GM12878 (cell line): ENCODE results near the gene SPPL3. TPM values are rescaled to one million over a fixed set of nuclear protein-coding genes. Genes with fewer than 3 reads are reported as not detected.
A peak's percentile ranks its signal among the peaks of the same experiment; 100 is the strongest.

ENCODE experiments used
- ATAC-seq: fragments of 200-7000 bp; cut with Tn5 transposase; 3 replicates; pipeline ENCODE4 v1.9.1; 2020; ENCODE audit warnings: mild to moderate bottlenecking, moderate library complexity
- Bru-seq: library from RNA; stranded (reverse); fragments of 400-500 nt; gene quantifications from one replicate; lab custom pipeline; 2021; lab: Mats Ljungman, UMichigan
- BruChase-seq, 2 experiments: library from RNA; stranded (reverse); fragments of 400-500 nt; gene quantifications; one replicate each; lab custom pipeline; 2021; lab: Mats Ljungman, UMichigan
- BruUV-seq: library from RNA; stranded (reverse); fragments of 400-500 nt; replicated peaks from 2 replicates; lab custom pipeline; 2021; lab: Mats Ljungman, UMichigan
- CTCF ChIA-PET: fragments of 300-600 bp; sonication (Branson Sonifier 250); formaldehyde crosslinking; extraction: SDS; loops from one replicate; lab custom pipeline; 2021; ENCODE audit warnings: inconsistent platforms; lab: Yijun Ruan, JAX
- POLR2A ChIA-PET: fragments of 350-600 bp; formaldehyde crosslinking; extraction: SDS; loops from one replicate; lab custom pipeline; 2021; ENCODE audit warnings: inconsistent platforms; lab: Charles Lee
- RAD21 ChIA-PET: fragments of 300-600 bp; sonication (Branson Sonifier 250); formaldehyde crosslinking; loops from one replicate; lab custom pipeline; 2023; ENCODE audit warnings: antibody characterized with exemption; ENCODE audit not compliant: unreplicated experiment; lab: Charles Lee
- SMC1A ChIA-PET: fragments of 300-600 bp; sonication (Branson Sonifier 250); formaldehyde crosslinking; loops from one replicate; lab custom pipeline; 2023; ENCODE audit not compliant: unreplicated experiment, uncharacterized antibody; lab: Charles Lee
- DNase-seq: peaks from one replicate; pipeline ENCODE4 v3.0.0-alpha.2; 2011; ENCODE audit warnings: low read depth, low spot score
- FAIRE-seq: peaks from 3 replicates; lab custom pipeline; 2011; peaks lifted over from hg19 to GRCh38; lab: Jason Lieb, UNC
- H2AFZ ChIP-seq: 2 replicates; pipeline ENCODE4 v1.6.0; 2011; ENCODE audit warnings: low read depth, low read length, control low read depth; ENCODE audit not compliant: control insufficient read depth
- H3K27ac ChIP-seq: 2 replicates; pipeline ENCODE4 v1.5.1; 2011; ENCODE audit warnings: control low read depth; ENCODE audit not compliant: control insufficient read depth, insufficient read depth
- H3K27me3 ChIP-seq, 2 experiments: replicated peaks in 1 of 2; 2 replicates each; pipeline versions ENCODE4 v1.6.0 to v1.6.1; 2011; ENCODE audit warnings: low read length in 1 of 2; ENCODE audit not compliant: control insufficient read depth in 2 of 2, insufficient read depth in 2 of 2
- H3K36me3 ChIP-seq, 2 experiments: 2 replicates each; pipeline ENCODE4 v1.5.1; 2011; ENCODE audit warnings: low read length in 1 of 2; ENCODE audit not compliant: control insufficient read depth in 2 of 2, insufficient read depth in 2 of 2
- H3K4me1 ChIP-seq: 2 replicates; pipeline ENCODE4 v1.6.1; 2011; ENCODE audit warnings: mild to moderate bottlenecking, low read length, moderate library complexity, mixed read lengths; ENCODE audit not compliant: control insufficient read depth, insufficient read depth
- H3K4me2 ChIP-seq: 2 replicates; pipeline ENCODE4 v1.6.0; 2011; ENCODE audit warnings: control low read depth; ENCODE audit not compliant: control insufficient read depth, insufficient read depth
- H3K4me3 ChIP-seq: fragments of 200-600 bp; sonication (generic); 2 replicates; pipeline ENCODE4 v1.5.1; 2016
- H3K79me2 ChIP-seq: 2 replicates; pipeline ENCODE4 v1.6.0; 2011; ENCODE audit warnings: low read length; ENCODE audit not compliant: control insufficient read depth, insufficient read depth
- H3K9ac ChIP-seq: 2 replicates; pipeline ENCODE4 v1.8.0; 2011; ENCODE audit warnings: low read length, control low read depth, mixed read lengths; ENCODE audit not compliant: control insufficient read depth, insufficient read depth
- H3K9me3 ChIP-seq: replicated peaks from 3 replicates; pipeline ENCODE4 v1.5.1; 2011; ENCODE audit warnings: mild to moderate bottlenecking, low read length; ENCODE audit not compliant: control insufficient read depth, insufficient read depth
- H4K20me1 ChIP-seq: 2 replicates; pipeline ENCODE4 v1.6.0; 2011; ENCODE audit not compliant: control insufficient read depth, insufficient read depth
- BACH1 ChIP-seq: fragments of 450-650 bp; IDR thresholded peaks from 2 replicates; pipeline ENCODE4 v1.6.1; 2017; ENCODE audit warnings: mild to moderate bottlenecking, borderline replicate concordance
- BMI1 ChIP-seq: fragments of 450-650 bp; IDR thresholded peaks from 2 replicates; pipeline ENCODE4 v1.6.1; 2016; ENCODE audit warnings: mild to moderate bottlenecking, moderate library complexity, borderline replicate concordance
- CBFB ChIP-seq: IDR thresholded peaks from 2 replicates; pipeline ENCODE4 v1.6.1; 2016; ENCODE audit warnings: antibody characterized with exemption, low read depth
- CEBPB ChIP-seq, 2 experiments: fragments of 150-350 bp in 1 of 2; IDR thresholded peaks; 2 replicates each; pipeline ENCODE4 v1.6.1; 2012 to 2014; ENCODE audit warnings: low read depth in 2 of 2, low read length in 2 of 2, borderline replicate concordance in 1 of 2, inconsistent platforms in 1 of 2
- FOXK2 ChIP-seq: fragments of 450-650 bp; IDR thresholded peaks from 2 replicates; pipeline ENCODE4 v1.6.1; 2017; ENCODE audit warnings: mild to moderate bottlenecking, moderate library complexity
- HCFC1 ChIP-seq: fragments of 150-350 bp; IDR thresholded peaks from 2 replicates; pipeline ENCODE4 v1.6.1; 2014; ENCODE audit warnings: low read length
- KLF5 ChIP-seq: fragments of 450-650 bp; IDR thresholded peaks from 2 replicates; pipeline ENCODE4 v1.6.1; 2014; ENCODE audit warnings: mild to moderate bottlenecking; ENCODE audit not compliant: partially characterized antibody
- NFYA ChIP-seq: IDR thresholded peaks from 2 replicates; pipeline ENCODE4 v1.6.1; 2011; ENCODE audit warnings: low read depth, mild to moderate bottlenecking, low read length, improper control_type of control experiment, borderline replicate concordance
- NR2C2 ChIP-seq: IDR thresholded peaks from 2 replicates; pipeline ENCODE4 v1.6.1; 2011; ENCODE audit warnings: borderline replicate concordance, low read depth; ENCODE audit not compliant: control insufficient read depth, insufficient read length
- PML ChIP-seq: IDR thresholded peaks from 2 replicates; pipeline ENCODE4 v1.6.1; 2012; ENCODE audit warnings: low read length, inconsistent platforms
- POLR2AphosphoS5 ChIP-seq: IDR thresholded peaks from 2 replicates; pipeline ENCODE4 v1.6.1; 2011; ENCODE audit warnings: mild to moderate bottlenecking, low read length, inconsistent platforms
- RBBP5 ChIP-seq: fragments of 200-600 bp; sonication (generic); conservative IDR thresholded peaks from 2 replicates; pipeline ENCODE4 v1.6.1; 2016
- RCOR1 ChIP-seq: conservative IDR thresholded peaks from 2 replicates; pipeline ENCODE4 v1.6.1; 2012; ENCODE audit warnings: low read depth, low read length, improper control_type of control experiment
- TAF1 ChIP-seq: IDR thresholded peaks from 2 replicates; pipeline ENCODE4 v1.6.1; 2011; ENCODE audit warnings: mild to moderate bottlenecking, low read depth, low read length, borderline replicate concordance
- WRNIP1 ChIP-seq: IDR thresholded peaks from 2 replicates; pipeline ENCODE4 v1.6.1; 2011; ENCODE audit warnings: low read depth, low read length, improper control_type of control experiment, borderline replicate concordance
- ZZZ3 ChIP-seq: IDR thresholded peaks from 2 replicates; pipeline ENCODE4 v1.6.1; 2011; ENCODE audit warnings: low read depth; ENCODE audit not compliant: control insufficient read depth, insufficient read length
- WGBS: methylation state at CpG from one replicate; pipeline ENCODE4 v1.1.6; 2016; ENCODE audit warnings: low lambda C conversion rate; ENCODE audit not compliant: insufficient replicate concordance, insufficient coverage; ENCODE audit errors: missing lambda C conversion rate; 5-methylcytosine and 5-hydroxymethylcytosine counted together
- in situ Hi-C: fragments of 300-500 bp; cut with MboI; formaldehyde crosslinking; loops from 9 replicates; pipeline ENCODE4 v1.14.3; 2018; ENCODE audit warnings: mixed read lengths
- intact Hi-C: fragments of 100-400 bp; cut with micrococcal nuclease; formaldehyde crosslinking; loops from one replicate; pipeline ENCODE4 v1.14.2; 2022; ENCODE audit not compliant: unreplicated experiment
- long read RNA-seq, 2 experiments: library from polyadenylated mRNA; unstranded; transcript quantifications; one replicate each; pipeline ENCODE4 v2.0.0, GENCODE V29; 2019 to 2020
- polyA minus RNA-seq, 3 experiments: library from RNA; depleted of rRNA, polyadenylated mRNA; stranded (reverse); fragments of >200 nt; gene quantifications; 2 replicates each; pipeline ENCODE4 v1.2.3, GENCODE V29; 2011
- polyA plus RNA-seq, 11 experiments: library from polyadenylated mRNA; depleted of rRNA in 4 of 11; unstranded in 6 of 11; stranded (reverse) in 5 of 11; fragments of >200 nt; fragmentation: Nextera tagmentation in 4 of 11; fragmentation: Illumina TruSeq in 1 of 11; extraction: Ambion mirVana in 4 of 11; extraction: Trizol in 1 of 11; gene quantifications; 1 replicate in 1 of 11; 2 replicates in 10 of 11; pipeline versions ENCODE4 v1.2.1 to v1.2.3, GENCODE V29; 2011 to 2016; ENCODE audit warnings: inconsistent platforms in 2 of 11, missing spikeins in 2 of 11, low read depth in 1 of 11
- total RNA-seq, 4 experiments: library from RNA; depleted of rRNA in 3 of 4; stranded (reverse); fragments of >200 nt in 3 of 4; fragmentation: Illumina TruSeq in 1 of 4; extraction: Trizol in 1 of 4; gene quantifications; 2 replicates each; pipeline versions ENCODE4 v1.2.1 to v1.2.3, GENCODE V29; 2013 to 2021
- TF ChIP-seq, protein P1 (sequence below): fragments of 450-650 bp; formaldehyde crosslinking; IDR thresholded peaks from 2 replicates; pipeline ENCODE4 v1.4.0; 2022; ENCODE audit warnings: mild to moderate bottlenecking, moderate library complexity

Gene SPPL3
- total RNA-seq (2013; cell fraction: nucleolus; rRNA removed), result 42.1 and 48.7 TPM in 2 replicates
- 6.8 and 6.9 TPM in 2 replicates for total RNA-seq (2014; rRNA removed)
- total RNA-seq (2014; rRNA removed; fragmentation: Illumina TruSeq; extraction: Trizol), result 8.3 and 10.1 TPM in 2 replicates
- 33.0 and 38.2 TPM in 2 replicates for total RNA-seq (2021)
- polyA plus RNA-seq (2011; ENCODE audit: low read depth), result 7.3 TPM
- polyA plus RNA-seq (2011; rRNA removed), result 20.3 and 20.4 TPM in 2 replicates
- 16.1 and 19.6 TPM in 2 replicates for polyA plus RNA-seq (2011; cell fraction: cytosol; rRNA removed)
- 17.6 and 23.0 TPM in 2 replicates for polyA plus RNA-seq (2011; cell fraction: nucleus; rRNA removed)
- polyA plus RNA-seq (2012), result 13.7 and 22.4 TPM in 2 replicates
- polyA plus RNA-seq (2014; fragmentation: Illumina TruSeq; extraction: Trizol), result 45.5 and 48.7 TPM in 2 replicates
- polyA plus RNA-seq (2014; fragmentation: Nextera tagmentation; extraction: Ambion mirVana), result 1 to 10 TPM; 5.7 to 8.3 TPM
- polyA plus RNA-seq (2014; rRNA removed), result 11.7 and 15.2 TPM in 2 replicates
- polyA plus RNA-seq (2016; fragmentation: Nextera tagmentation; extraction: Ambion mirVana), result 10 to 100 TPM in 1 of 2 experiments, 1 to 10 TPM in 1; 4.3 to 18.3 TPM
- 39.9 and 55.2 TPM in 2 replicates for polyA minus RNA-seq (2011; rRNA and poly(A)+ RNA removed)
- polyA minus RNA-seq (2011; cell fraction: cytosol; rRNA and poly(A)+ RNA removed), result 19.5 and 23.7 TPM in 2 replicates
- 13.8 and 20.2 TPM in 2 replicates for polyA minus RNA-seq (2011; cell fraction: nucleus; rRNA and poly(A)+ RNA removed)
- percentile 89 among the genes with signal in this experiment for Bru-seq, nascent RNA
- BruChase-seq, experiment 1, labeled RNA remaining after a 6-hour chase, result percentile 90 among the genes with signal in this experiment
- percentile 88 among the genes with signal in this experiment for BruChase-seq, experiment 2, labeled RNA remaining after a 2-hour chase
- long read RNA-seq, experiment 1, partial matches to known transcripts, result 1 of 4 reads
- long read RNA-seq, experiment 1, other reads (novel, unspliced or antisense), result 1 of 4 reads
- long read RNA-seq, experiment 2, full-length matches to known transcripts, result 11 of 33 reads
- long read RNA-seq, experiment 2, partial matches to known transcripts, result 14 of 33 reads
- long read RNA-seq, experiment 2, other reads (novel, unspliced or antisense), result 8 of 33 reads

DNA sequence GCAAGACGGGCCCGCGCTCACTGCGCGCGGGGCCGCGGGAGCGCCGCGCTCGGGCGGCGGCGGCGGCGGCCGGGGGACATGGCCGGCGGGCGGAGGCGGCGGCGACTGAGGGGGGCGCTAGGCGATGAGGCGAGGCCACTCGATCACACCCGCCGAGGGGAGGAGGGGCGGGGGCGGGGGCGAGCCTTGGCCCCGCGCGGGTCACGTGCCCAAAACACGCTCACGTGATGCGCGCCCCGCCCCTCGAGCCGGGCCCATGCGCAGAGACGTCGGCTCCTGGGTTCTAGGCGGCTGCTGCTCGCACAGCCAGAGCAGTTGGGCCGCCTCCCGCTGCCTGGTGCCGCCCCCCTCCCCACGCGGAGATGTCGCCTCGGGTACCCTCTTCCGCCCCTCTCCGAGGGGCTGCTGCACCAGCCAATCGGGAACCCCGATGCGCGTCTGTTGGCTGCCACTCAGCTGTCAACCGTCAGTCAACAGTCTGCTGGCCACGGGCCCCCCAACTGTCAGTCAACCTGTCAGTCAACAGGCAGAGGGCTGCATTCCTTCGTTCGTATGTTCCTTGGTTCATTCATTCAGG, at the start of gene SPPL3:
Gene SPPL3 (minus strand): TSS at position 162 of the 577 bp plus-strand sequence. CDS start 491 bp downstream, outside the sequence.
- intact Hi-C loops (loop anchor here (5.0 kb wide), 3 partner anchors 52 to 322 kb away; partner anchors contain the start of gene POP5), in situ Hi-C loops (no loop called here)
- Histone ChIP-seq H3K27ac (peak within 1 kb of the TSS; percentile 79), H4K20me1 (no peaks in the 10 kb centered on the region), H2AFZ (peak within 1 kb of the TSS; percentile 95), H3K4me2 (peak within 1 kb of the TSS; percentile 75), H3K4me3 (peak within 1 kb of the TSS; percentile 91), H3K27me3 (no peaks in the 10 kb centered on the region), H3K79me2 (peaks cover 44% of the 10 kb centered on the region), H3K9ac (peak within 1 kb of the TSS; percentile 66), H3K9me3 (no peaks in the 10 kb centered on the region), H3K36me3 (peaks cover 2 to 5% of the 10 kb centered on the region in 2 experiments; a peak in 1 of 4 replicates), H3K4me1 (0 out of 2 replicates have a peak, but pooled peaks cover 3% of the 10 kb centered on the region)
- POLR2A ChIA-PET, result interaction anchor here (0.7 to 1.4 kb wide), 2 partner anchors 8 to 1238 kb away, joined by 3 to 15 read pairs; no protein-coding TSS in a partner anchor
- ATAC-seq, result peak; percentile 81
- RAD21 ChIA-PET, result interaction anchor here (1.0 to 3.0 kb wide), 3 partner anchors 47 to 58 kb away, joined by 3 to 12 read pairs (median 9); no protein-coding TSS in a partner anchor
- no TSS peak for BruUV-seq
- CTCF ChIA-PET, result interaction anchor here (1.3 to 4.6 kb wide), 3 partner anchors 47 to 68 kb away, joined by 4 to 22 read pairs (median 8); no protein-coding TSS in a partner anchor
- WGBS, result 1% methylated on average over 34 of the region's 66 CpGs
- SMC1A ChIA-PET, result interaction anchor here (1.3 to 5.3 kb wide), 3 partner anchors 14 to 104 kb away, joined by 4 to 38 read pairs (median 4); no protein-coding TSS in a partner anchor
- DNase-seq, result peak; percentile 43
- FAIRE-seq, result no peak
- TF ChIP-seq ZZZ3, result no peak
- TF ChIP-seq, protein P1, sequence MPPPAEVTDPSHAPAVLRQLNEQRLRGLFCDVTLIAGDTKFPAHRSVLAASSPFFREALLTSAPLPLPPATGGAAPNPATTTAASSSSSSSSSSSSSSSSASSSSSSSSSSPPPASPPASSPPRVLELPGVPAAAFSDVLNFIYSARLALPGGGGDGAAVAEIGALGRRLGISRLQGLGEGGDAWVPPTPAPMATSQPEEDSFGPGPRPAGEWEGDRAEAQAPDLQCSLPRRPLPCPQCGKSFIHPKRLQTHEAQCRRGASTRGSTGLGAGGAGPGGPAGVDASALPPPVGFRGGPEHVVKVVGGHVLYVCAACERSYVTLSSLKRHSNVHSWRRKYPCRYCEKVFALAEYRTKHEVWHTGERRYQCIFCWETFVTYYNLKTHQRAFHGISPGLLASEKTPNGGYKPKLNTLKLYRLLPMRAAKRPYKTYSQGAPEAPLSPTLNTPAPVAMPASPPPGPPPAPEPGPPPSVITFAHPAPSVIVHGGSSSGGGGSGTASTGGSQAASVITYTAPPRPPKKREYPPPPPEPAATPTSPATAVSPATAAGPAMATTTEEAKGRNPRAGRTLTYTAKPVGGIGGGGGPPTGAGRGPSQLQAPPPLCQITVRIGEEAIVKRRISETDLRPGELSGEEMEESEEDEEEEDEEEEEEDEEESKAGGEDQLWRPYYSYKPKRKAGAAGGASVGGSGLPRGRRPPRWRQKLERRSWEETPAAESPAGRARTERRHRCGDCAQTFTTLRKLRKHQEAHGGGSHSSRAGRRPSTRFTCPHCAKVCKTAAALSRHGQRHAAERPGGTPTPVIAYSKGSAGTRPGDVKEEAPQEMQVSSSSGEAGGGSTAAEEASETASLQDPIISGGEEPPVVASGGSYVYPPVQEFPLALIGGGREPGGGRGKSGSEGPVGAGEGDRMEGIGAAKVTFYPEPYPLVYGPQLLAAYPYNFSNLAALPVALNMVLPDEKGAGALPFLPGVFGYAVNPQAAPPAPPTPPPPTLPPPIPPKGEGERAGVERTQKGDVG, result no peak
- TF ChIP-seq BACH1, result peak; percentile 77
- TF ChIP-seq NR2C2, result no peak
- no peak for TF ChIP-seq RBBP5
- no peak for TF ChIP-seq WRNIP1
- no peak for TF ChIP-seq CBFB
- TF ChIP-seq TAF1, result no peak
- no peak for TF ChIP-seq POLR2AphosphoS5
- TF ChIP-seq PML, result no peak
- no peak for TF ChIP-seq BMI1
- no peak for TF ChIP-seq NFYA
- TF ChIP-seq CEBPB (IDR thresholded peaks at IDR 0.05; ENCODE audit: borderline replicate concordance in 1 of 2, low read depth in 2 of 2, low read length in 2 of 2), result no peak
- TF ChIP-seq HCFC1, result peak; percentile 28; the same call in 1 of the 2 replicates
- TF ChIP-seq FOXK2, result peak; percentile 45; the same call in 1 of the 2 replicates
- TF ChIP-seq RCOR1, result 0 out of 2 replicates have a peak, but pooled peaks have one; percentile 9
- TF ChIP-seq KLF5, result no peak
